Measurements from ENCODE around the gene KRT7.

GRCh38 chr12:52235001-52235764 lies 2.1 kb downstream of the KRT7 start:
- TF ChIP-seq, protein P1, sequence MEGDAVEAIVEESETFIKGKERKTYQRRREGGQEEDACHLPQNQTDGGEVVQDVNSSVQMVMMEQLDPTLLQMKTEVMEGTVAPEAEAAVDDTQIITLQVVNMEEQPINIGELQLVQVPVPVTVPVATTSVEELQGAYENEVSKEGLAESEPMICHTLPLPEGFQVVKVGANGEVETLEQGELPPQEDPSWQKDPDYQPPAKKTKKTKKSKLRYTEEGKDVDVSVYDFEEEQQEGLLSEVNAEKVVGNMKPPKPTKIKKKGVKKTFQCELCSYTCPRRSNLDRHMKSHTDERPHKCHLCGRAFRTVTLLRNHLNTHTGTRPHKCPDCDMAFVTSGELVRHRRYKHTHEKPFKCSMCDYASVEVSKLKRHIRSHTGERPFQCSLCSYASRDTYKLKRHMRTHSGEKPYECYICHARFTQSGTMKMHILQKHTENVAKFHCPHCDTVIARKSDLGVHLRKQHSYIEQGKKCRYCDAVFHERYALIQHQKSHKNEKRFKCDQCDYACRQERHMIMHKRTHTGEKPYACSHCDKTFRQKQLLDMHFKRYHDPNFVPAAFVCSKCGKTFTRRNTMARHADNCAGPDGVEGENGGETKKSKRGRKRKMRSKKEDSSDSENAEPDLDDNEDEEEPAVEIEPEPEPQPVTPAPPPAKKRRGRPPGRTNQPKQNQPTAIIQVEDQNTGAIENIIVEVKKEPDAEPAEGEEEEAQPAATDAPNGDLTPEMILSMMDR (IDR thresholded peaks at IDR 0.05; ENCODE audit: insufficient read depth, low read length), result no peak
- TF ChIP-seq POLR2AphosphoS5 (IDR thresholded peaks at IDR 0.05; ENCODE audit: low read depth), result no peak
- TF ChIP-seq GABPA (IDR thresholded peaks at IDR 0.05; ENCODE audit: low read depth), result no peak
